Measurements from ENCODE around the gene WNT7B.

The WNT7B gene

DNA sequence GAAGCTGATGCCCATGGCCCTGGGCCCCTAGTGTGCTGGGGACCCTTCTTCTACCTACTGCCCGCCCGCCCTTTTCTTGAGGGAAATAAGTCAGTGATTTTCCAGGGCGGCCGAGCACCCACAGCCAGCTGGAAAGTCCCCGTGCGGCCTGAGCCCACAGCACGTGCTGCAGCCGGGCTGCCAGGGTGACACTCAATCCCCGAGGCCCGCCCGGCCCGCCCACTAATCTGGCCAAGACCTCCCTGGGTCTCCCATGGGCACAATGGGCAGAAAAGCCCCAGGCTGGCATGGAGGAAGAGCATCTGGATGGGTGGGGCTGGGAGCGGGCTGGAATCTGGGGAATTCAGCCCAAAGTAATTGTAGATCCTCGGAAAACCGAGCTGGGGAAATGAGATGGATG is 24.8 kb downstream of the WNT7B start:
- Histone ChIP-seq H3K14ac (ENCODE audit: low read length) (peak overlapping the region; percentile 27), H3K18ac (ENCODE audit: low read length) (peak overlapping the region; percentile 87), H3K36me3 (replicated peaks in 1 of 2; ENCODE audit: control insufficient read depth in 2 of 2, insufficient read depth in 2 of 2, low read length in 2 of 2) (no peaks in the 10 kb centered on the region), H2BK120ac (ENCODE audit: low read depth, low read length) (no peak overlapping the region), H3K9me3 (replicated peaks in 1 of 2; ENCODE audit: control insufficient read depth in 2 of 2, insufficient read depth in 1 of 2, low read depth in 1 of 2, low read length in 2 of 2) (peaks cover 0 to 3% of the 10 kb centered on the region in 2 donors), H3K79me1 (ENCODE audit: low read depth, low read length) (peaks cover 3% of the 10 kb centered on the region), H3K4me3 (ENCODE audit: low read length in 2 of 2) (no peak overlapping the region), H3K4me2 (ENCODE audit: insufficient read depth, low read length, poor library complexity, severe bottlenecking) (no peak overlapping the region), H2BK12ac (ENCODE audit: low read length) (no peak overlapping the region), H3K9ac (ENCODE audit: low read depth, low read length, poor library complexity) (no peak overlapping the region), H2BK15ac (ENCODE audit: low read length) (peak overlapping the region; percentile 91), H3K27ac (replicated peaks; ENCODE audit: low read length) (no peak overlapping the region), H2BK5ac (ENCODE audit: low read length) (no peak overlapping the region), H2AFZ (ENCODE audit: low read length) (no peak overlapping the region), H4K91ac (ENCODE audit: low read depth, low read length, poor library complexity) (no peak overlapping the region), H3K4me1 (ENCODE audit: control insufficient read depth in 2 of 2, insufficient read depth in 1 of 2, low read depth in 1 of 2, low read length in 2 of 2) (peaks cover 3 to 10% of the 10 kb centered on the region in 2 donors), H3K4ac (ENCODE audit: low read length) (no peak overlapping the region), H4K8ac (ENCODE audit: low read depth, low read length) (no peak overlapping the region), H3K23ac (ENCODE audit: low read depth, low read length, poor library complexity) (no peak overlapping the region), H3K27me3 (ENCODE audit: control insufficient read depth in 3 of 3, insufficient read depth in 3 of 3, low read depth in 1 of 3, low read length in 3 of 3) (peaks cover 0 to 34% (median 0%) of the 10 kb centered on the region in 3 experiments), H2AK5ac (ENCODE audit: low read depth, low read length) (peak overlapping the region; percentile 62)
- no peak for DNase-seq (ENCODE audit: low spot score)
- WGBS, 2 donors (ENCODE audit: extremely low coverage in 2 of 2, insufficient read length in 2 of 2, insufficient replicate concordance in 1 of 2) = no CpG with 5 or more reads among the region's 15 CpGs

DNA sequence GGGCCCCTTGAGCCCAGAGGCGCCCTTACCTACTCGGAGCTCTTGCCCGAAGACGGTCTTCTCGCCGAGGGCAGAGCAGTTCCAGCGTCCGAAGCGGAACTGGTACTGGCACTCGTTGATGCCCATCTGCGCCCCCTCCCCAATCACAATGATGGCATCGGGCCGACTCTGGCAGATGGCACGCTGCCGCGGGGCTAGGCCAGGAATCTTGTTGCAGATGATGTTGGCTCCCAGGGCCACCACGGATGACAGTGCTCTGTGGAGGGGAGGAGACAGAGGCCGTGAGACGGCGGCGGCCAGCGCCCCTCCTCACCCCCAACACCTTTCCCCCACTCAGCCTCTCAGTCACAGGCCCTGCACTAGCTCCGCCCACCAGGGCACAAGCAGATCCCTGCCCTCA is 27.1 kb downstream of the WNT7B start:
- Histone ChIP-seq H4K8ac (ENCODE audit: low read depth, low read length) (no peak overlapping the region), H3K79me1 (ENCODE audit: low read depth, low read length) (peaks cover 3% of the 10 kb centered on the region), H3K9ac (ENCODE audit: low read depth, low read length, poor library complexity) (peak overlapping the region; percentile 44), H3K27ac (replicated peaks; ENCODE audit: low read length) (no peak overlapping the region), H3K18ac (ENCODE audit: low read length) (peak overlapping the region; percentile 71), H3K4me1 (ENCODE audit: control insufficient read depth in 2 of 2, insufficient read depth in 1 of 2, low read depth in 1 of 2, low read length in 2 of 2) (peaks cover 3 to 10% of the 10 kb centered on the region in 2 donors), H2AK5ac (ENCODE audit: low read depth, low read length) (peak overlapping the region; percentile 97), H2BK120ac (ENCODE audit: low read depth, low read length) (peak overlapping the region; percentile 4), H3K23ac (ENCODE audit: low read depth, low read length, poor library complexity) (no peak overlapping the region), H2BK5ac (ENCODE audit: low read length) (peak overlapping the region; percentile 77), H2BK15ac (ENCODE audit: low read length) (peak overlapping the region; percentile 94), H3K27me3 (ENCODE audit: control insufficient read depth in 3 of 3, insufficient read depth in 3 of 3, low read depth in 1 of 3, low read length in 3 of 3) (peaks cover 0 to 23% (median 0%) of the 10 kb centered on the region in 3 experiments), H3K14ac (ENCODE audit: low read length) (peak overlapping the region; percentile 89), H3K9me3 (replicated peaks in 1 of 2; ENCODE audit: control insufficient read depth in 2 of 2, insufficient read depth in 1 of 2, low read depth in 1 of 2, low read length in 2 of 2) (peaks cover 0 to 3% of the 10 kb centered on the region in 2 donors), H3K36me3 (replicated peaks in 1 of 2; ENCODE audit: control insufficient read depth in 2 of 2, insufficient read depth in 2 of 2, low read length in 2 of 2) (no peaks in the 10 kb centered on the region), H2AFZ (ENCODE audit: low read length) (no peak overlapping the region), H4K91ac (ENCODE audit: low read depth, low read length, poor library complexity) (no peak overlapping the region), H2BK12ac (ENCODE audit: low read length) (peak overlapping the region; percentile 73), H3K4me2 (ENCODE audit: insufficient read depth, low read length, poor library complexity, severe bottlenecking) (no peak overlapping the region), H3K4me3 (ENCODE audit: low read length in 2 of 2) (no peak overlapping the region), H3K4ac (ENCODE audit: low read length) (peak overlapping the region; percentile 76)
- no peak for DNase-seq (ENCODE audit: low spot score)
- WGBS, 2 donors (ENCODE audit: extremely low coverage in 2 of 2, insufficient read length in 2 of 2, insufficient replicate concordance in 1 of 2) = no CpG with 5 or more reads among the region's 23 CpGs

DNA sequence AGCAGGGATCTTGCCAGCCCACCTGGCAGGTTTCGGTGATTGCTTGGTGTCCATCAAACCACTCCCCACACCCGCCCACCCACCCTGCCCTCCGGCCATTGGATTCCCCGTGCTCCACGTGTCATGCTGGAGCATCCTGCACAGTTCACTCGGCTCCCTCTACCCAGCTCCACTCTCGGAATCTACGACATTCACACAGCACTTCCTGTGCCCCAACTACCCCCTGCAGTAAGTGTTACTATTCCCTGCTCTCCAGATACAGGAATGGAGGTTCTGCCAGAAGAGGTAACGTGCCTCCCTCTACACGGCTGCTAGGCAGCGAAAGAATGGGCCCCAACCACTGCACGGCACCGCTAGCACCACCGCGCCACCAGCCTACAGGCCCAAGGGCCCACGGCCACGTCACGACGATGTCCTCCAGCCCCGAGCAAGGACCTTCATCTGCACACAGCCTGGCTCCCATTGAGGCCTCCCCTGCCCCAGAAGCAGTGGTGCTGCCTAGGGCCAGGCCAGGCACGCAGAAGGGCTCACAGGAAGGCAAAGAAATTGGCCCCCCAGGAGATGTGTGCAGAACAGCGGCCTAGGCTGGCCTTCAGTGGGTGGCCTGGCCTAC is 27.6 kb downstream of the WNT7B start:
- Histone ChIP-seq H3K27me3 (ENCODE audit: control insufficient read depth in 3 of 3, insufficient read depth in 3 of 3, low read depth in 1 of 3, low read length in 3 of 3) (peaks cover 0 to 18% (median 0%) of the 10 kb centered on the region in 3 experiments), H3K18ac (ENCODE audit: low read length) (peak overlapping the region; percentile 90), H4K91ac (ENCODE audit: low read depth, low read length, poor library complexity) (peak overlapping the region; percentile 5), H2BK15ac (ENCODE audit: low read length) (peak overlapping the region; percentile 94), H2BK120ac (ENCODE audit: low read depth, low read length) (peak overlapping the region; percentile 4), H3K27ac (replicated peaks; ENCODE audit: low read length) (no peak overlapping the region), H3K4me1 (ENCODE audit: control insufficient read depth in 2 of 2, insufficient read depth in 1 of 2, low read depth in 1 of 2, low read length in 2 of 2) (peaks cover 3 to 12% of the 10 kb centered on the region in 2 donors), H3K4me2 (ENCODE audit: insufficient read depth, low read length, poor library complexity, severe bottlenecking) (no peak overlapping the region), H3K9me3 (replicated peaks in 1 of 2; ENCODE audit: control insufficient read depth in 2 of 2, insufficient read depth in 1 of 2, low read depth in 1 of 2, low read length in 2 of 2) (peaks cover 0 to 3% of the 10 kb centered on the region in 2 donors), H3K4ac (ENCODE audit: low read length) (peak overlapping the region; percentile 76), H3K14ac (ENCODE audit: low read length) (peak overlapping the region; percentile 89), H3K23ac (ENCODE audit: low read depth, low read length, poor library complexity) (no peak overlapping the region), H2AFZ (ENCODE audit: low read length) (no peak overlapping the region), H3K9ac (ENCODE audit: low read depth, low read length, poor library complexity) (peak overlapping the region; percentile 70), H3K4me3 (ENCODE audit: low read length in 2 of 2) (no peak overlapping the region), H3K79me1 (ENCODE audit: low read depth, low read length) (peaks cover 7% of the 10 kb centered on the region), H2BK12ac (ENCODE audit: low read length) (peak overlapping the region; percentile 73), H4K8ac (ENCODE audit: low read depth, low read length) (no peak overlapping the region), H2AK5ac (ENCODE audit: low read depth, low read length) (peak overlapping the region; percentile 97), H3K36me3 (replicated peaks in 1 of 2; ENCODE audit: control insufficient read depth in 2 of 2, insufficient read depth in 2 of 2, low read length in 2 of 2) (no peaks in the 10 kb centered on the region), H2BK5ac (ENCODE audit: low read length) (peak overlapping the region; percentile 77)
- DNase-seq (ENCODE audit: low spot score) = no peak
- WGBS, 2 donors (ENCODE audit: extremely low coverage in 2 of 2, insufficient read length in 2 of 2, insufficient replicate concordance in 1 of 2) = no CpG with 5 or more reads among the region's 22 CpGs

DNA sequence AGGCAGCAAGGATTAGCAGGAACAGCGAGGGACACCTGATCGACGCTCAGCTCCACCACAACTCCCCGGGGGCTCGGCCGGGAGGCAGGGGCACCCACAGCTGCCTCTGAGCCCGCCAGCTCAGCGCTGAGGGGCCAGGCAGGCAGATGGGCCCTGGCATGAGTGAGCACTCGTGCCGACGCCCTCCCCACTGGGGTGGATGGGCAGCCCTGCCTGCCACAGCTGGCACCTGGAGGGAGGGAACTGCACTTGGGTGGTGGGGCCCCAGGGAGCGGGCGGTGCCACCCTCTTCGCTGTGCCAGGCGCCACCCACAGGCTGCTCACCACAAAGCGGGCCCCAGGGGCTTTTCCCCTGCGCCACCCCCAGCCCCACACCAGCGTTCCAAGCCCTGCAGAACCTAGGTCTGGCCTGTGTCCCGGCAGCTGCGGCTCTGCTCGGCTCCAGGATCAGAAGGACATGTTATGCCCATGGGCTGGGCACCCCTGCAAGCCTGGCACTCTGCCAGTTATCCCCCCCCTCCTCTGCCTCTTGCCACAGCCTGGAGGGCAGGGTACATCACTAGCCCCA is 28.8 kb downstream of the WNT7B start:
- no peak overlapping the region for H4K8ac ChIP-seq (ENCODE audit: low read depth, low read length)
- H4K91ac ChIP-seq (ENCODE audit: low read depth, low read length, poor library complexity) = no peak overlapping the region
- H2AK5ac ChIP-seq (ENCODE audit: low read depth, low read length) = peak overlapping the region; percentile 82
- H2BK5ac ChIP-seq (ENCODE audit: low read length) = peak overlapping the region; percentile 94
- H2BK12ac ChIP-seq (ENCODE audit: low read length) = peak overlapping the region; percentile 90
- H3K9me3 ChIP-seq (replicated peaks in 1 of 2; ENCODE audit: control insufficient read depth in 2 of 2, insufficient read depth in 1 of 2, low read depth in 1 of 2, low read length in 2 of 2) = peaks cover 0 to 3% of the 10 kb centered on the region in 2 donors
- peak overlapping the region; percentile 92 for H2BK15ac ChIP-seq (ENCODE audit: low read length)
- peak overlapping the region; percentile 71 for H3K14ac ChIP-seq (ENCODE audit: low read length)
- H3K4me1 ChIP-seq (ENCODE audit: control insufficient read depth in 2 of 2, insufficient read depth in 1 of 2, low read depth in 1 of 2, low read length in 2 of 2) = peaks cover 3 to 11% of the 10 kb centered on the region in 2 donors
- no peak overlapping the region for H3K4ac ChIP-seq (ENCODE audit: low read length)
- no peaks in the 10 kb centered on the region for H3K36me3 ChIP-seq (replicated peaks in 1 of 2; ENCODE audit: control insufficient read depth in 2 of 2, insufficient read depth in 2 of 2, low read length in 2 of 2)
- peak overlapping the region; percentile 89 for H2BK120ac ChIP-seq (ENCODE audit: low read depth, low read length)
- no peak overlapping the region for H3K9ac ChIP-seq (ENCODE audit: low read depth, low read length, poor library complexity)
- peak overlapping the region; percentile 85 for H3K18ac ChIP-seq (ENCODE audit: low read length)
- H3K27ac ChIP-seq (replicated peaks; ENCODE audit: low read length) = no peak overlapping the region
- H3K27me3 ChIP-seq (ENCODE audit: control insufficient read depth in 3 of 3, insufficient read depth in 3 of 3, low read depth in 1 of 3, low read length in 3 of 3) = peaks cover 0 to 9% (median 0%) of the 10 kb centered on the region in 3 experiments
- no peak overlapping the region for H3K4me3 ChIP-seq (ENCODE audit: low read length in 2 of 2)
- no peak overlapping the region for H3K4me2 ChIP-seq (ENCODE audit: insufficient read depth, low read length, poor library complexity, severe bottlenecking)
- no peak for DNase-seq (ENCODE audit: low spot score)
- H3K23ac ChIP-seq (ENCODE audit: low read depth, low read length, poor library complexity) = no peak overlapping the region
- peaks cover 9% of the 10 kb centered on the region for H3K79me1 ChIP-seq (ENCODE audit: low read depth, low read length)
- WGBS, 2 donors (ENCODE audit: extremely low coverage in 2 of 2, insufficient read length in 2 of 2, insufficient replicate concordance in 1 of 2) = no CpG with 5 or more reads among the region's 21 CpGs
- H2AFZ ChIP-seq (ENCODE audit: low read length) = no peak overlapping the region

Measured in neuronal stem cell (in vitro differentiated cells).